GM23338 (cell line): ENCODE data around the gene ADAMTS13. TPM values are rescaled to one million over a fixed set of nuclear protein-coding genes. Genes with fewer than 3 reads are reported as not detected.

Source experiments
- ATAC-seq: fragments of 200-7000 bp; cut with Tn5 transposase; 3 replicates; pipeline ENCODE4 v1.9.1; 2020
- DNase-seq: peaks from one replicate; pipeline ENCODE4 v3.0.0-alpha.2; 2015; ENCODE audit warnings: low spot score
- H2AFZ ChIP-seq: fragments of 200-600 bp; sonication (generic); 2 replicates; pipeline ENCODE4 v1.8.0; 2016; ENCODE audit warnings: antibody characterized with exemption, mild to moderate bottlenecking, moderate library complexity
- H3F3A ChIP-seq: fragments of 200-600 bp; sonication (generic); replicated peaks from 2 replicates; pipeline ENCODE4 v1.8.0; 2017; ENCODE audit warnings: antibody characterized with exemption, mixed run types, low read depth
- H3K27ac ChIP-seq: fragments of 200-600 bp; sonication (generic); 2 replicates; pipeline ENCODE4 v1.6.1; 2016; ENCODE audit warnings: low read depth
- H3K27me3 ChIP-seq: fragments of 200-600 bp; sonication (generic); 2 replicates; pipeline ENCODE4 v1.8.0; 2016; ENCODE audit warnings: mild to moderate bottlenecking, mixed run types, moderate library complexity; ENCODE audit not compliant: insufficient read depth
- H3K36me3 ChIP-seq: fragments of 200-600 bp; sonication (generic); 2 replicates; pipeline ENCODE4 v1.8.0; 2016; ENCODE audit warnings: mild to moderate bottlenecking; ENCODE audit not compliant: insufficient read depth
- H3K4me1 ChIP-seq: fragments of 200-600 bp; sonication (generic); 2 replicates; pipeline ENCODE4 v1.8.0; 2016; ENCODE audit warnings: mild to moderate bottlenecking, moderate library complexity; ENCODE audit not compliant: insufficient read depth
- H3K4me2 ChIP-seq: fragments of 200-600 bp; sonication (generic); 2 replicates; pipeline ENCODE4 v1.7.1; 2017; ENCODE audit warnings: mixed run types
- H3K4me3 ChIP-seq: fragments of 200-600 bp; sonication (generic); 2 replicates; pipeline ENCODE4 v1.6.1; 2016; ENCODE audit warnings: mixed run types
- H3K79me2 ChIP-seq: fragments of 200-600 bp; sonication (generic); replicated peaks from 2 replicates; pipeline ENCODE4 v1.8.0; 2017; ENCODE audit warnings: mild to moderate bottlenecking; ENCODE audit not compliant: insufficient read depth
- H3K9me2 ChIP-seq: fragments of 200-600 bp; sonication (generic); 2 replicates; pipeline ENCODE4 v1.8.0; 2017; ENCODE audit not compliant: insufficient read depth
- H4K20me1 ChIP-seq: fragments of 200-600 bp; sonication (generic); replicated peaks from 2 replicates; pipeline ENCODE4 v1.8.0; 2017; ENCODE audit warnings: mild to moderate bottlenecking; ENCODE audit not compliant: insufficient read depth
- H3K27ac Mint-ChIP-seq: 2 replicates; pipeline ENCODE4 v1.8.0; 2020; ENCODE audit warnings: inconsistent platforms, mild to moderate bottlenecking, moderate library complexity, mixed read lengths
- H3K27me3 Mint-ChIP-seq: 3 replicates; pipeline ENCODE4 v1.8.0; 2022; ENCODE audit warnings: low read depth, mild to moderate bottlenecking, moderate library complexity, mixed read lengths, inconsistent platforms; ENCODE audit not compliant: insufficient read depth, poor library complexity
- H3K36me3 Mint-ChIP-seq: 3 replicates; pipeline ENCODE4 v1.8.0; 2021; ENCODE audit warnings: low read depth, mild to moderate bottlenecking, inconsistent platforms, moderate library complexity, mixed read lengths
- H3K4me1 Mint-ChIP-seq: 3 replicates; pipeline ENCODE4 v1.8.0; 2020; ENCODE audit warnings: mild to moderate bottlenecking, inconsistent platforms, mixed read lengths
- H3K4me3 Mint-ChIP-seq: 3 replicates; pipeline ENCODE4 v1.8.0; 2021; ENCODE audit warnings: moderate library complexity, mild to moderate bottlenecking, inconsistent platforms, mixed read lengths
- H3K9me3 Mint-ChIP-seq: 3 replicates; pipeline ENCODE4 v1.8.0; 2020; ENCODE audit warnings: moderate library complexity, mild to moderate bottlenecking, inconsistent platforms, mixed read lengths
- CREB1 ChIP-seq: fragments of 250-450 bp; sonication (Bioruptor Pico); IDR thresholded peaks from 2 replicates; pipeline ENCODE4 v1.5.0; 2020; ENCODE audit warnings: low read depth, mild to moderate bottlenecking, moderate library complexity
- EZH2phosphoT487 ChIP-seq: fragments of 200-600 bp; sonication (generic); IDR thresholded peaks from one replicate; pipeline ENCODE4 v1.8.1; 2018; ENCODE audit warnings: antibody characterized with exemption; ENCODE audit not compliant: unreplicated experiment
- NANOG ChIP-seq: IDR thresholded peaks from 2 replicates; pipeline ENCODE4 v1.6.1; 2016; ENCODE audit warnings: antibody characterized with exemption, borderline replicate concordance
- POLR2AphosphoS5 ChIP-seq: IDR thresholded peaks from 2 replicates; pipeline ENCODE4 v1.6.1; 2016; ENCODE audit warnings: antibody characterized with exemption, low read depth
- STAT1 ChIP-seq: IDR thresholded peaks from one replicate; pipeline ENCODE4 v1.6.1; 2016; ENCODE audit warnings: antibody characterized with exemption; ENCODE audit not compliant: unreplicated experiment
- ZNF114 ChIP-seq: fragments of 250-450 bp; sonication (Bioruptor Pico); IDR thresholded peaks from 2 replicates; pipeline ENCODE4 v1.5.0; 2020; ENCODE audit warnings: mild to moderate bottlenecking, moderate library complexity
- ZNF331 ChIP-seq: fragments of 250-450 bp; sonication (Bioruptor Pico); IDR thresholded peaks from 2 replicates; pipeline ENCODE4 v1.5.0; 2020; ENCODE audit warnings: low read depth, mild to moderate bottlenecking, moderate library complexity
- polyA plus RNA-seq: library from polyadenylated mRNA; unstranded; fragments of >200 nt; fragmentation: Nextera tagmentation; extraction: Ambion mirVana; gene quantifications from 2 replicates; pipeline ENCODE4 v1.2.1, GENCODE V29; 2016
- total RNA-seq: library from RNA; depleted of rRNA; stranded (reverse); fragments of >200 nt; shearing (Covaris generic); gene quantifications from 2 replicates; pipeline ENCODE4 v1.2.3, GENCODE V29; 2014
- TF ChIP-seq, protein P1 (sequence below): fragments of 250-450 bp; sonication (Bioruptor Pico); IDR thresholded peaks from 2 replicates; pipeline ENCODE4 v1.5.0; 2020; ENCODE audit warnings: mild to moderate bottlenecking, moderate library complexity
- TF ChIP-seq, protein P2 (sequence below): IDR thresholded peaks from one replicate; pipeline ENCODE4 v1.6.1; 2018; ENCODE audit warnings: antibody characterized with exemption; ENCODE audit not compliant: unreplicated experiment
- TF ChIP-seq, protein P3 (sequence below), 2 experiments: fragments of 200-600 bp in 1 of 2; sonication (generic) in 1 of 2; conservative IDR thresholded peaks; 2 replicates each; pipeline versions ENCODE4 v1.5.1 to v1.6.1; 2016 to 2017; ENCODE audit warnings: antibody characterized with exemption in 2 of 2, low read depth in 2 of 2, mild to moderate bottlenecking in 2 of 2, moderate library complexity in 1 of 2
- TF ChIP-seq, protein P4 (sequence below): IDR thresholded peaks from 2 replicates; pipeline ENCODE4 v1.6.1; 2016; ENCODE audit warnings: antibody characterized with exemption

Gene ADAMTS13
- total and polyA plus RNA-seq, 2 experiments from 2014 or later, result 6.0 TPM

DNA sequence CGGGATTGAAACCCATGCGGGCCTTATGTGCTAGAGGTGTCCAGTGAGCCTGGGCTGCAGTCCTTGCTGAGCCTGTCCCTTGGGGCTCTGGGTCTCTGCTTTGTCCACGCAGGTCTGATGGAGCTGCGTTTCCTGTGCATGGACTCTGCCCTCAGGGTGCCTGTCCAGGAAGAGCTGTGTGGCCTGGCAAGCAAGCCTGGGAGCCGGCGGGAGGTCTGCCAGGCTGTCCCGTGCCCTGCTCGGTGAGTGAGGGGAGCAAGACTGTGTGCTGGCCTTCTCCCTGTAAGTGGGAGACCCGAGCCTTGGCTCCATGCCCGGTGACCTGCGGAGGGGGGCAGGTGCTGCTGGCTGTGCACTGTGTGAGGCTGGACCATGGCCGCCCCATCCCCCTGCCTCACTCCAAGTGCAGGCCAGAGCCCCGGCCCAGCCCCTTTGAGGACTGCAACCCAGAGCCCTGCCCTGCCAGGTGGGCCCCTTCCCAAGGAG is 26.4 kb downstream of the ADAMTS13 start:
- Mint-ChIP-seq H3K4me1 (no peaks in the 10 kb centered on the region), H3K9me3 (no peaks in the 10 kb centered on the region), H3K27ac (no peak overlapping the region), H3K27me3 (peaks cover 4% of the 10 kb centered on the region), H3K4me3 (no peak overlapping the region), H3K36me3 (no peaks in the 10 kb centered on the region; the same call in 2 of the 3 replicates)
- Histone ChIP-seq H3K9me2 (no peaks in the 10 kb centered on the region), H3K36me3 (no peaks in the 10 kb centered on the region), H3F3A (no peaks in the 10 kb centered on the region), H3K27me3 (no peaks in the 10 kb centered on the region), H3K4me3 (no peak overlapping the region), H4K20me1 (no peaks in the 10 kb centered on the region), H3K4me1 (no peaks in the 10 kb centered on the region), H3K4me2 (no peak overlapping the region), H3K79me2 (no peaks in the 10 kb centered on the region), H3K27ac (no peak overlapping the region), H2AFZ (no peak overlapping the region)
- DNase-seq (no peak), ATAC-seq (0 out of 3 replicates have a peak, but pooled peaks have one; percentile 20)
- TF ChIP-seq POLR2AphosphoS5 (no peak), CREB1 (CRISPR knock-in tag) (no peak), ZNF114 (CRISPR knock-in tag) (no peak), ZNF331 (CRISPR knock-in tag) (no peak), STAT1 (no peak), EZH2phosphoT487 (no peak), NANOG (no peak)
- TF ChIP-seq, protein P1, sequence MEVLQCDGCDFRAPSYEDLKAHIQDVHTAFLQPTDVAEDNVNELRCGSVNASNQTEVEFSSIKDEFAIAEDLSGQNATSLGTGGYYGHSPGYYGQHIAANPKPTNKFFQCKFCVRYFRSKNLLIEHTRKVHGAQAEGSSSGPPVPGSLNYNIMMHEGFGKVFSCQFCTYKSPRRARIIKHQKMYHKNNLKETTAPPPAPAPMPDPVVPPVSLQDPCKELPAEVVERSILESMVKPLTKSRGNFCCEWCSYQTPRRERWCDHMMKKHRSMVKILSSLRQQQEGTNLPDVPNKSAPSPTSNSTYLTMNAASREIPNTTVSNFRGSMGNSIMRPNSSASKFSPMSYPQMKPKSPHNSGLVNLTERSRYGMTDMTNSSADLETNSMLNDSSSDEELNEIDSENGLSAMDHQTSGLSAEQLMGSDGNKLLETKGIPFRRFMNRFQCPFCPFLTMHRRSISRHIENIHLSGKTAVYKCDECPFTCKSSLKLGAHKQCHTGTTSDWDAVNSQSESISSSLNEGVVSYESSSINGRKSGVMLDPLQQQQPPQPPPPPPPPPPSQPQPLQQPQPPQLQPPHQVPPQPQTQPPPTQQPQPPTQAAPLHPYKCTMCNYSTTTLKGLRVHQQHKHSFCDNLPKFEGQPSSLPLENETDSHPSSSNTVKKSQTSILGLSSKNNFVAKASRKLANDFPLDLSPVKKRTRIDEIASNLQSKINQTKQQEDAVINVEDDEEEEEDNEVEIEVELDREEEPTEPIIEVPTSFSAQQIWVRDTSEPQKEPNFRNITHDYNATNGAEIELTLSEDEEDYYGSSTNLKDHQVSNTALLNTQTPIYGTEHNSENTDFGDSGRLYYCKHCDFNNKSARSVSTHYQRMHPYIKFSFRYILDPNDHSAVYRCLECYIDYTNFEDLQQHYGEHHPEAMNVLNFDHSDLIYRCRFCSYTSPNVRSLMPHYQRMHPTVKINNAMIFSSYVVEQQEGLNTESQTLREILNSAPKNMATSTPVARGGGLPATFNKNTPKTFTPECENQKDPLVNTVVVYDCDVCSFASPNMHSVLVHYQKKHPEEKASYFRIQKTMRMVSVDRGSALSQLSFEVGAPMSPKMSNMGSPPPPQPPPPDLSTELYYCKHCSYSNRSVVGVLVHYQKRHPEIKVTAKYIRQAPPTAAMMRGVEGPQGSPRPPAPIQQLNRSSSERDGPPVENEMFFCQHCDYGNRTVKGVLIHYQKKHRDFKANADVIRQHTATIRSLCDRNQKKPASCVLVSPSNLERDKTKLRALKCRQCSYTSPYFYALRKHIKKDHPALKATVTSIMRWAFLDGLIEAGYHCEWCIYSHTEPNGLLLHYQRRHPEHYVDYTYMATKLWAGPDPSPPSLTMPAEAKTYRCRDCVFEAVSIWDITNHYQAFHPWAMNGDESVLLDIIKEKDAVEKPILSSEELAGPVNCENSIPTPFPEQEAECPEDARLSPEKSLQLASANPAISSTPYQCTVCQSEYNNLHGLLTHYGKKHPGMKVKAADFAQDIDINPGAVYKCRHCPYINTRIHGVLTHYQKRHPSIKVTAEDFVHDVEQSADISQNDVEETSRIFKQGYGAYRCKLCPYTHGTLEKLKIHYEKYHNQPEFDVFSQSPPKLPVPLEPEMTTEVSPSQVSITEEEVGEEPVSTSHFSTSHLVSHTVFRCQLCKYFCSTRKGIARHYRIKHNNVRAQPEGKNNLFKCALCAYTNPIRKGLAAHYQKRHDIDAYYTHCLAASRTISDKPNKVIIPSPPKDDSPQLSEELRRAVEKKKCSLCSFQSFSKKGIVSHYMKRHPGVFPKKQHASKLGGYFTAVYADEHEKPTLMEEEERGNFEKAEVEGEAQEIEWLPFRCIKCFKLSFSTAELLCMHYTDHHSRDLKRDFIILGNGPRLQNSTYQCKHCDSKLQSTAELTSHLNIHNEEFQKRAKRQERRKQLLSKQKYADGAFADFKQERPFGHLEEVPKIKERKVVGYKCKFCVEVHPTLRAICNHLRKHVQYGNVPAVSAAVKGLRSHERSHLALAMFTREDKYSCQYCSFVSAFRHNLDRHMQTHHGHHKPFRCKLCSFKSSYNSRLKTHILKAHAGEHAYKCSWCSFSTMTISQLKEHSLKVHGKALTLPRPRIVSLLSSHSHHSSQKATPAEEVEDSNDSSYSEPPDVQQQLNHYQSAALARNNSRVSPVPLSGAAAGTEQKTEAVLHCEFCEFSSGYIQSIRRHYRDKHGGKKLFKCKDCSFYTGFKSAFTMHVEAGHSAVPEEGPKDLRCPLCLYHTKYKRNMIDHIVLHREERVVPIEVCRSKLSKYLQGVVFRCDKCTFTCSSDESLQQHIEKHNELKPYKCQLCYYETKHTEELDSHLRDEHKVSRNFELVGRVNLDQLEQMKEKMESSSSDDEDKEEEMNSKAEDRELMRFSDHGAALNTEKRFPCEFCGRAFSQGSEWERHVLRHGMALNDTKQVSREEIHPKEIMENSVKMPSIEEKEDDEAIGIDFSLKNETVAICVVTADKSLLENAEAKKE (CRISPR knock-in tag), result no peak
- TF ChIP-seq, protein P2, sequence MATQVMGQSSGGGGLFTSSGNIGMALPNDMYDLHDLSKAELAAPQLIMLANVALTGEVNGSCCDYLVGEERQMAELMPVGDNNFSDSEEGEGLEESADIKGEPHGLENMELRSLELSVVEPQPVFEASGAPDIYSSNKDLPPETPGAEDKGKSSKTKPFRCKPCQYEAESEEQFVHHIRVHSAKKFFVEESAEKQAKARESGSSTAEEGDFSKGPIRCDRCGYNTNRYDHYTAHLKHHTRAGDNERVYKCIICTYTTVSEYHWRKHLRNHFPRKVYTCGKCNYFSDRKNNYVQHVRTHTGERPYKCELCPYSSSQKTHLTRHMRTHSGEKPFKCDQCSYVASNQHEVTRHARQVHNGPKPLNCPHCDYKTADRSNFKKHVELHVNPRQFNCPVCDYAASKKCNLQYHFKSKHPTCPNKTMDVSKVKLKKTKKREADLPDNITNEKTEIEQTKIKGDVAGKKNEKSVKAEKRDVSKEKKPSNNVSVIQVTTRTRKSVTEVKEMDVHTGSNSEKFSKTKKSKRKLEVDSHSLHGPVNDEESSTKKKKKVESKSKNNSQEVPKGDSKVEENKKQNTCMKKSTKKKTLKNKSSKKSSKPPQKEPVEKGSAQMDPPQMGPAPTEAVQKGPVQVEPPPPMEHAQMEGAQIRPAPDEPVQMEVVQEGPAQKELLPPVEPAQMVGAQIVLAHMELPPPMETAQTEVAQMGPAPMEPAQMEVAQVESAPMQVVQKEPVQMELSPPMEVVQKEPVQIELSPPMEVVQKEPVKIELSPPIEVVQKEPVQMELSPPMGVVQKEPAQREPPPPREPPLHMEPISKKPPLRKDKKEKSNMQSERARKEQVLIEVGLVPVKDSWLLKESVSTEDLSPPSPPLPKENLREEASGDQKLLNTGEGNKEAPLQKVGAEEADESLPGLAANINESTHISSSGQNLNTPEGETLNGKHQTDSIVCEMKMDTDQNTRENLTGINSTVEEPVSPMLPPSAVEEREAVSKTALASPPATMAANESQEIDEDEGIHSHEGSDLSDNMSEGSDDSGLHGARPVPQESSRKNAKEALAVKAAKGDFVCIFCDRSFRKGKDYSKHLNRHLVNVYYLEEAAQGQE, result no peak
- TF ChIP-seq, protein P3, sequence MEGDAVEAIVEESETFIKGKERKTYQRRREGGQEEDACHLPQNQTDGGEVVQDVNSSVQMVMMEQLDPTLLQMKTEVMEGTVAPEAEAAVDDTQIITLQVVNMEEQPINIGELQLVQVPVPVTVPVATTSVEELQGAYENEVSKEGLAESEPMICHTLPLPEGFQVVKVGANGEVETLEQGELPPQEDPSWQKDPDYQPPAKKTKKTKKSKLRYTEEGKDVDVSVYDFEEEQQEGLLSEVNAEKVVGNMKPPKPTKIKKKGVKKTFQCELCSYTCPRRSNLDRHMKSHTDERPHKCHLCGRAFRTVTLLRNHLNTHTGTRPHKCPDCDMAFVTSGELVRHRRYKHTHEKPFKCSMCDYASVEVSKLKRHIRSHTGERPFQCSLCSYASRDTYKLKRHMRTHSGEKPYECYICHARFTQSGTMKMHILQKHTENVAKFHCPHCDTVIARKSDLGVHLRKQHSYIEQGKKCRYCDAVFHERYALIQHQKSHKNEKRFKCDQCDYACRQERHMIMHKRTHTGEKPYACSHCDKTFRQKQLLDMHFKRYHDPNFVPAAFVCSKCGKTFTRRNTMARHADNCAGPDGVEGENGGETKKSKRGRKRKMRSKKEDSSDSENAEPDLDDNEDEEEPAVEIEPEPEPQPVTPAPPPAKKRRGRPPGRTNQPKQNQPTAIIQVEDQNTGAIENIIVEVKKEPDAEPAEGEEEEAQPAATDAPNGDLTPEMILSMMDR (conservative IDR thresholded peaks at IDR 0.05; ENCODE audit: low read depth in 2 of 2), result no peak
- TF ChIP-seq, protein P4, sequence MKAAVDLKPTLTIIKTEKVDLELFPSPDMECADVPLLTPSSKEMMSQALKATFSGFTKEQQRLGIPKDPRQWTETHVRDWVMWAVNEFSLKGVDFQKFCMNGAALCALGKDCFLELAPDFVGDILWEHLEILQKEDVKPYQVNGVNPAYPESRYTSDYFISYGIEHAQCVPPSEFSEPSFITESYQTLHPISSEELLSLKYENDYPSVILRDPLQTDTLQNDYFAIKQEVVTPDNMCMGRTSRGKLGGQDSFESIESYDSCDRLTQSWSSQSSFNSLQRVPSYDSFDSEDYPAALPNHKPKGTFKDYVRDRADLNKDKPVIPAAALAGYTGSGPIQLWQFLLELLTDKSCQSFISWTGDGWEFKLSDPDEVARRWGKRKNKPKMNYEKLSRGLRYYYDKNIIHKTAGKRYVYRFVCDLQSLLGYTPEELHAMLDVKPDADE, result no peak
